ENCODE measurements around the gene LNX1.

Gene LNX1

DNA sequence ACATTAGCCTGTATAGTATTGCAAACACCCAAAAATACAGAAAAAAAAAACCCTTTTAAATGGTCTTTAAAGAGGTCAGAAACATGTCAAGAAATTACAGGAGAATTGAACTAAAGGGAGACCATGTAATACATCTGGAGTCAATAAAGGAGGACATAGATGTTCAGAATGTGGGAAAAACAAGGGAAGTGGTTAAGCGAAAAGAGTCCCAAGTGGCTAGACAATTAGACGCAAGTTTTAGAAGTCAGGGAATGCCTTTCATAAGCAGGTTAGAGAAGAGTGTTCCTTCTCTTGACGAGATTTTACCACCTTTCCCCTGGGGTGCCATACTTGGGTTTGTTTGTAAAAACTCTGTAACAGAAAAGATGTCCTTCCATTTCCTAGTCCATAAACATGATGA, 7.8 kb downstream of the LNX1 start:
- no peaks in the 10 kb centered on the region for H3K4me1 ChIP-seq (ENCODE audit: insufficient read depth, insufficient read length)
- H3K4me3 ChIP-seq (ENCODE audit: insufficient read length, low read depth), result no peak overlapping the region
- no peak for DNase-seq (ENCODE audit: low read depth, low spot score)
- no peaks in the 10 kb centered on the region for H3K36me3 ChIP-seq (ENCODE audit: insufficient read depth, insufficient read length, low read length)
- H3K9ac ChIP-seq (ENCODE audit: insufficient read length, low read depth), result no peak overlapping the region
- H3K27me3 ChIP-seq (ENCODE audit: insufficient read depth, insufficient read length), result no peaks in the 10 kb centered on the region
- no peak for TF ChIP-seq YY1 (IDR thresholded peaks at IDR 0.05; ENCODE audit: insufficient read depth, insufficient read length)
- TF ChIP-seq ZNF274 (IDR thresholded peaks at IDR 0.05; ENCODE audit: low read depth, low read length), result no peak
- no peak for TF ChIP-seq SUZ12 (IDR thresholded peaks at IDR 0.05; ENCODE audit: extremely low read depth, insufficient read depth, insufficient read length)
- H3K9me3 ChIP-seq (ENCODE audit: insufficient read depth, low read length), result no peaks in the 10 kb centered on the region

DNA sequence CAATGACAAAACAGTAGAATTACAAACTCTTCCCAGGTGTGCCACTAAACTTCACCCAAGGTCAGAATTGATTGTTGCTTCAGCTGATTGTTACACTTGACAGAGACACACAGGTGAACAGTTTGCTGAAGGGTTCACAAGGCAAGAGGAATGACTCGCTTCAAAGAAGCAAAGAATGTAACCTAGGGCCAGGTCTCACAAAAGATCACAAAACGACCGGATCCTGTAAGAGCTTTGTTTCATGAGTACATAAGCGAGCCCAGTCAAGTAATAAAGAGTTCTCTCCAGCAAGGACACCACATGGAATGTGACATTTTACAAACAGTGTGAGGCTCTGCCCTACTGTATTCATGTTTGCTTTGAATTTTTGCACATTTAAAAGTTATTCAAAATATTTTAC, 9.1 kb downstream of the LNX1 start:
- no peak overlapping the region for H3K9ac ChIP-seq (ENCODE audit: insufficient read length, low read depth)
- no peaks in the 10 kb centered on the region for H3K4me1 ChIP-seq (ENCODE audit: insufficient read depth, insufficient read length)
- TF ChIP-seq YY1 (IDR thresholded peaks at IDR 0.05; ENCODE audit: insufficient read depth, insufficient read length) (no peak), SUZ12 (IDR thresholded peaks at IDR 0.05; ENCODE audit: extremely low read depth, insufficient read depth, insufficient read length) (no peak), ZNF274 (IDR thresholded peaks at IDR 0.05; ENCODE audit: low read depth, low read length) (no peak)
- H3K27me3 ChIP-seq (ENCODE audit: insufficient read depth, insufficient read length), result no peaks in the 10 kb centered on the region
- DNase-seq (ENCODE audit: low read depth, low spot score), result no peak
- no peaks in the 10 kb centered on the region for H3K36me3 ChIP-seq (ENCODE audit: insufficient read depth, insufficient read length, low read length)
- no peaks in the 10 kb centered on the region for H3K9me3 ChIP-seq (ENCODE audit: insufficient read depth, low read length)
- no peak overlapping the region for H3K4me3 ChIP-seq (ENCODE audit: insufficient read length, low read depth)

DNA sequence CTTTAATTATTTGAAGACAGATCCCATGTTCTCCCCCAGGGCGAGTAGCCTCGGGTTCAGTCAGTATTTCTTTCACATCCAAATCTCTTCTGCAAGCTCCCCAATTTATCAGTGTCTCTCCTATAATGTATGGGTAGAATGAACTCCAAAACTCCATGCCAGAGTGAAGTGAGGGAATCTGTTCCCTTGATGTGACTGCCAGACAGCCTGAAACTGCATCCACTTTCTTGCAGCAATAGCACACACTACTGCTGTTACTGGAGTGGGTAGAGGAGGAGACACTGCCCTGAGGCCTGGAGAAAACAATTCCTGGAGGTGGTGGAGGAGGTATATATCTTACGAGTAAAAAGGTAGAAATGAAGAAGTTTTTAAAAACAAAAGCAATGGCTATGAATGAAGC, 11.0 kb downstream of the LNX1 start:
- DNase-seq (ENCODE audit: low read depth, low spot score), result no peak
- no peak overlapping the region for H3K9ac ChIP-seq (ENCODE audit: insufficient read length, low read depth)
- no peak overlapping the region for H3K4me3 ChIP-seq (ENCODE audit: insufficient read length, low read depth)
- no peaks in the 10 kb centered on the region for H3K9me3 ChIP-seq (ENCODE audit: insufficient read depth, low read length)
- no peaks in the 10 kb centered on the region for H3K36me3 ChIP-seq (ENCODE audit: insufficient read depth, insufficient read length, low read length)
- TF ChIP-seq YY1 (IDR thresholded peaks at IDR 0.05; ENCODE audit: insufficient read depth, insufficient read length) (no peak), SUZ12 (IDR thresholded peaks at IDR 0.05; ENCODE audit: extremely low read depth, insufficient read depth, insufficient read length) (no peak), ZNF274 (IDR thresholded peaks at IDR 0.05; ENCODE audit: low read depth, low read length) (no peak)
- no peaks in the 10 kb centered on the region for H3K4me1 ChIP-seq (ENCODE audit: insufficient read depth, insufficient read length)
- H3K27me3 ChIP-seq (ENCODE audit: insufficient read depth, insufficient read length), result no peaks in the 10 kb centered on the region

DNA sequence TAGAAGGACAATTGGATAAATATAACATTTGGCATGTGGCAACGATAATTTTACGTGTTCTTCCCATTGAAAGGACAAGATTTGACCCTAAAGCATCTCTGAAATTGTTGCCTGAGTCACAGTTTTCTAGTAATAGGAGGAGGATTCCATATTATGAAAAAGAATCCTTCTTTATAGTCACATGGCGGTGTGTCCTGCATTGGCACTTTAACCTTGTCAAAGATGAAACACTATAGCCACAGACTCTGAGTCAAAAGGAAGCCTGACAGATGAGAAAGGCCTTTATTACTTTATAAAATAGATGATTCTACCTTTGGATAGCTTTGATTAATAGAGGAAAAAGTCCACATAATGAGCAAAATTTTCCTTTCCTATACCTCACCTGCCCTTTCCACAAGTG, 11.5 kb downstream of the LNX1 start:
- no peaks in the 10 kb centered on the region for H3K4me1 ChIP-seq (ENCODE audit: insufficient read depth, insufficient read length)
- H3K4me3 ChIP-seq (ENCODE audit: insufficient read length, low read depth), result no peak overlapping the region
- DNase-seq (ENCODE audit: low read depth, low spot score), result no peak
- no peaks in the 10 kb centered on the region for H3K27me3 ChIP-seq (ENCODE audit: insufficient read depth, insufficient read length)
- H3K36me3 ChIP-seq (ENCODE audit: insufficient read depth, insufficient read length, low read length), result no peaks in the 10 kb centered on the region
- H3K9me3 ChIP-seq (ENCODE audit: insufficient read depth, low read length), result no peaks in the 10 kb centered on the region
- H3K9ac ChIP-seq (ENCODE audit: insufficient read length, low read depth), result no peak overlapping the region
- TF ChIP-seq SUZ12 (IDR thresholded peaks at IDR 0.05; ENCODE audit: extremely low read depth, insufficient read depth, insufficient read length), result no peak
- TF ChIP-seq YY1 (IDR thresholded peaks at IDR 0.05; ENCODE audit: insufficient read depth, insufficient read length), result no peak
- TF ChIP-seq ZNF274 (IDR thresholded peaks at IDR 0.05; ENCODE audit: low read depth, low read length), result no peak

DNA sequence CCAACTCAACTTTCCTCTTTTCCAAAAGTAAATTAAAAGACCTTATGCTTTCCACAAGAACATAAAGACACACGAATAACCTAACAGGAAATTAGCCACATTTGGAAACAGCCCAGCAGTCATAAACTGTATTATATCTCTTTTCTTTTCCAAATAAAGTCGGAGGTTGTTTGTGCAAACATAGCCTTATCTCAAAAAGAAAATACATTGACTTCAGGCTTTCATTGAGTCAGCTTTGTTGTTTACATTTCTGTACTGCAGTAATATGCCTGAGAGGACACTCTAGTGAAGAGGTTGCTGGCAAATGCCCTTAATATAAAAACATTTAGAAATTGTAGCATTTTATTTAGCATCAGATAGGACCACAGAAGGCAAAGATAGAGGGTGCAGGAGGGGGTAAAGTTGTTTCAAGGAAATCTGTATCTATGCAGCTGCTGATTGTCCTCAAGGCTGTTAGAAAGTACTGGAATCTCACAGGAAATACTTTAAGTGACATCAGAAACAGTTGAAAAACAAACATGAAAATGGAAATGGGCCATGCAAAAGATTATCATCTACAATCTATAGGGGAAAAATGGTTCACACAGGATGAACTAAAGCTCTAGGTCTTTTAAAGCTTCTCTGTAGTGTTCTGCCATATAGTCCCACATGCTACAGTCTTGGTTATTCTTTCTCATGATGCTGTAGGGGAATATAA, 14.5 kb downstream of the LNX1 start:
- no peak for DNase-seq (ENCODE audit: low read depth, low spot score)
- no peak for TF ChIP-seq YY1 (IDR thresholded peaks at IDR 0.05; ENCODE audit: insufficient read depth, insufficient read length)
- no peak for TF ChIP-seq ZNF274 (IDR thresholded peaks at IDR 0.05; ENCODE audit: low read depth, low read length)
- TF ChIP-seq SUZ12 (IDR thresholded peaks at IDR 0.05; ENCODE audit: extremely low read depth, insufficient read depth, insufficient read length), result no peak
- H3K27me3 ChIP-seq (ENCODE audit: insufficient read depth, insufficient read length), result no peaks in the 10 kb centered on the region
- H3K36me3 ChIP-seq (ENCODE audit: insufficient read depth, insufficient read length, low read length), result no peaks in the 10 kb centered on the region
- H3K4me1 ChIP-seq (ENCODE audit: insufficient read depth, insufficient read length), result no peaks in the 10 kb centered on the region
- H3K4me3 ChIP-seq (ENCODE audit: insufficient read length, low read depth), result no peak overlapping the region
- no peak overlapping the region for H3K9ac ChIP-seq (ENCODE audit: insufficient read length, low read depth)
- no peaks in the 10 kb centered on the region for H3K9me3 ChIP-seq (ENCODE audit: insufficient read depth, low read length)

DNA sequence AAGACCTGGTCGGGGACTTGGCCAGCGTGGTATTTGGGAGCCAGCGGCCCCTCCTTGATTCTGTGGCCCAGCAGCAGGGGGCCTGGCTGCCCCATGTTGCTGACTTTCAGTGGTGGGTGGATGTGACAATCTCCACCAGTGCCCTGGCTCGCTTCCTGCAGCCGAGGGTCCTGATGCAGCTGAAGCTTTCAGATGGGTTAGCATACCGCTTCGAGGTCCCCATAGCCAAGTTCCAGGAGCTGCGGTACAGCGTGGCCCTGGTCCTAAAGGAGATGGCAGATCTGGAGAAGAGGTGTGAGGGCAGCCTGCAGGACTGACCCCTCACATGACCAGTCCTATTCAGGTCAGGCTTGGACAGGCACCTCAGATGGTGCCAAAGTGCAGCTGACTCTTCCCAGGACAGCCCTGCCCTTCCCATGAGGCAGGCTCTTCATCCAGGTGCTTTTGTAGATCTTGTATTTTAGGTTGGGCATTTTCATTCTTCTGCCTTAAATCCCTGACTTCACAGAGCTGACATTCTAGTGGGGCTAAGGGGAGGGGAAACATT, 15.1 kb downstream of the LNX1 start:
- TF ChIP-seq SUZ12 (IDR thresholded peaks at IDR 0.05; ENCODE audit: extremely low read depth, insufficient read depth, insufficient read length) (no peak), YY1 (IDR thresholded peaks at IDR 0.05; ENCODE audit: insufficient read depth, insufficient read length) (no peak), ZNF274 (IDR thresholded peaks at IDR 0.05; ENCODE audit: low read depth, low read length) (no peak)
- no peak for DNase-seq (ENCODE audit: low read depth, low spot score)
- H3K9ac ChIP-seq (ENCODE audit: insufficient read length, low read depth), result no peak overlapping the region
- no peaks in the 10 kb centered on the region for H3K36me3 ChIP-seq (ENCODE audit: insufficient read depth, insufficient read length, low read length)
- H3K4me3 ChIP-seq (ENCODE audit: insufficient read length, low read depth), result no peak overlapping the region
- H3K4me1 ChIP-seq (ENCODE audit: insufficient read depth, insufficient read length), result no peaks in the 10 kb centered on the region
- H3K9me3 ChIP-seq (ENCODE audit: insufficient read depth, low read length), result no peaks in the 10 kb centered on the region
- H3K27me3 ChIP-seq (ENCODE audit: insufficient read depth, insufficient read length), result no peaks in the 10 kb centered on the region

DNA sequence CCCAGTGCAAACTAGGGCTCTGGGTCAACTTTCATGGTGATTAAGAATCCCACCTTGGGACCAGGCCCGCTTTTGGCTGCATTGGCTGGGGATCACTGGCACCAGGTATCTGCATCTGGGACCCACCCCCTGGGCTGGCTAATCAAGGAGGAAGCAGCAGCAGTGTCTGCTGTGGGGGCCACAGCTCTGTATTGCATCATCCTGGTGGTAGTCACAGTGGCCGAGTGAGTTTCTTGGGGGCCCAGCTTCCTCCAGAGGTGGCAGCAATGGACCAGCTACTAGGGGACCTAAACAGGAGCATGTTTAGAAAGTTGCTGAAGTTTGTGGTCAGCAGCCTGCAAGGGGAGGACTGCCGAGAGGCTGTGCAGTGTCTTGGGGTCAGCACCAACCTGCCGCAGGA, 15.7 kb downstream of the LNX1 start:
- Histone ChIP-seq H3K4me3 (ENCODE audit: insufficient read length, low read depth) (no peak overlapping the region), H3K9me3 (ENCODE audit: insufficient read depth, low read length) (no peaks in the 10 kb centered on the region), H3K9ac (ENCODE audit: insufficient read length, low read depth) (no peak overlapping the region), H3K27me3 (ENCODE audit: insufficient read depth, insufficient read length) (no peaks in the 10 kb centered on the region), H3K36me3 (ENCODE audit: insufficient read depth, insufficient read length, low read length) (no peaks in the 10 kb centered on the region), H3K4me1 (ENCODE audit: insufficient read depth, insufficient read length) (no peaks in the 10 kb centered on the region)
- TF ChIP-seq YY1 (IDR thresholded peaks at IDR 0.05; ENCODE audit: insufficient read depth, insufficient read length) (no peak), SUZ12 (IDR thresholded peaks at IDR 0.05; ENCODE audit: extremely low read depth, insufficient read depth, insufficient read length) (no peak), ZNF274 (IDR thresholded peaks at IDR 0.05; ENCODE audit: low read depth, low read length) (no peak)
- DNase-seq (ENCODE audit: low read depth, low spot score), result no peak
